Vagina (tissue), 2 donors: ENCODE measurements around the gene ADGRF5.

Experiments used
- CTCF ChIP-seq, 3 experiments: fragments of 450-650 bp in 2 of 3; fragments of 200-600 bp in 1 of 3; sonication (generic) in 1 of 3; IDR thresholded peaks; one replicate each; pipeline ENCODE4 v1.5.1; 2017 to 2019; ENCODE audit warnings: antibody characterized with exemption in 3 of 3, mild to moderate bottlenecking in 2 of 3, moderate library complexity in 2 of 3
- POLR2A ChIP-seq, 2 donors: fragments of 450-650 bp; IDR thresholded peaks; one replicate each; pipeline ENCODE4 v1.6.1; 2017; ENCODE audit warnings: antibody characterized with exemption in 2 of 2, mild to moderate bottlenecking in 2 of 2, moderate library complexity in 2 of 2
- POLR2AphosphoS5 ChIP-seq, 2 donors: sonication (generic); formaldehyde crosslinking; IDR thresholded peaks; one replicate each; pipeline ENCODE4 v1.9.0; 2017; ENCODE audit warnings: antibody characterized with exemption in 2 of 2, mild to moderate bottlenecking in 2 of 2, low read depth in 1 of 2; ENCODE audit not compliant: insufficient read depth in 1 of 2

- TF ChIP-seq CTCF (IDR thresholded peaks at IDR 0.05): no peak
- no peak for TF ChIP-seq POLR2A (IDR thresholded peaks at IDR 0.05)
- TF ChIP-seq POLR2AphosphoS5 (IDR thresholded peaks at IDR 0.05; ENCODE audit: insufficient read depth in 1 of 2, low read depth in 1 of 2): no peak
Measured at GRCh38 chr6:46969206-46969605, 47.5 kb upstream of the ADGRF5 start.
